HepG2 (cell line): ENCODE data around the gene P4HB. TPM values are rescaled to one million over a fixed set of nuclear protein-coding genes. Genes with fewer than 3 reads are reported as not detected.

ENCODE experiments used
- AHDC1 ChIP-seq: sonication (generic); formaldehyde crosslinking; IDR thresholded peaks from 2 replicates; pipeline ENCODE4 v1.5.1; 2020; ENCODE audit warnings: mild to moderate bottlenecking, missing genetic modification reagents, borderline replicate concordance
- FOXP4 ChIP-seq: sonication (generic); formaldehyde crosslinking; IDR thresholded peaks from 2 replicates; pipeline ENCODE4 v1.4.0; 2020; ENCODE audit warnings: missing genetic modification reagents
- GATAD2A ChIP-seq: IDR thresholded peaks from 2 replicates; pipeline ENCODE4 v1.6.1; 2016
- HNRNPL ChIP-seq: fragments of 200-400 bp; formaldehyde crosslinking; IDR thresholded peaks from 2 replicates; pipeline ENCODE4 v1.6.1; 2017; ENCODE audit warnings: mild to moderate bottlenecking, low read depth, low read length
- NCOA5 ChIP-seq: sonication (generic); formaldehyde crosslinking; IDR thresholded peaks from 2 replicates; pipeline ENCODE4 v1.4.0; 2020; ENCODE audit warnings: missing genetic modification reagents
- PATZ1 ChIP-seq: sonication (generic); formaldehyde crosslinking; IDR thresholded peaks from 2 replicates; pipeline ENCODE4 v1.4.0; 2020; ENCODE audit warnings: missing genetic modification reagents
- SNRNP70 ChIP-seq: fragments of 200-400 bp; formaldehyde crosslinking; IDR thresholded peaks from 2 replicates; pipeline ENCODE4 v1.6.1; 2017; ENCODE audit warnings: mild to moderate bottlenecking, low read depth, low read length, moderate library complexity
- ZBTB2 ChIP-seq: sonication (generic); formaldehyde crosslinking; IDR thresholded peaks from 2 replicates; pipeline ENCODE4 v1.8.0; 2022; ENCODE audit warnings: low read depth, missing genetic modification reagents
- ZHX1 ChIP-seq: sonication (generic); formaldehyde crosslinking; IDR thresholded peaks from 2 replicates; pipeline ENCODE4 v1.8.1; 2022; ENCODE audit warnings: low read depth, mild to moderate bottlenecking, missing genetic modification reagents
- ZNF510 ChIP-seq: sonication (generic); formaldehyde crosslinking; IDR thresholded peaks from 2 replicates; pipeline ENCODE4 v1.4.0; 2020; ENCODE audit warnings: low read depth, mild to moderate bottlenecking, missing genetic modification reagents
- ZNF513 ChIP-seq: sonication (generic); formaldehyde crosslinking; conservative IDR thresholded peaks from 2 replicates; pipeline ENCODE4 v1.5.0; 2020; ENCODE audit warnings: missing genetic modification reagents
- ZNF598 ChIP-seq: sonication (generic); formaldehyde crosslinking; IDR thresholded peaks from 2 replicates; pipeline ENCODE4 v1.5.1; 2020; ENCODE audit warnings: mild to moderate bottlenecking, missing genetic modification reagents, borderline replicate concordance
- polyA plus RNA-seq, 8 experiments: library from polyadenylated mRNA; depleted of rRNA in 3 of 8; stranded (reverse) in 7 of 8; unstranded in 1 of 8; fragments of >200 nt; fragmentation: Illumina TruSeq in 4 of 8; extraction: Trizol in 4 of 8; gene quantifications; 2 replicates each; pipeline versions ENCODE4 v1.2.1 to v1.2.3, GENCODE V29; 2011 to 2016; ENCODE audit warnings: low read depth in 4 of 8, missing spikeins in 1 of 8, mixed read lengths in 1 of 8; ENCODE audit not compliant: insufficient read depth in 1 of 8
- total RNA-seq, 5 experiments: library from RNA; depleted of rRNA; stranded (reverse); fragments of >200 nt; fragmentation: Illumina TruSeq; extraction: Trizol; gene quantifications; 2 replicates each; pipeline ENCODE4 v1.2.3, GENCODE V29; 2016; ENCODE audit warnings: low read depth in 1 of 5

The P4HB gene
- total and polyA plus RNA-seq, 2 of the 13 experiments (the other 11 are each of a cell fraction or from before 2014, with no cell fraction given) = 185 to 782 TPM

- TF ChIP-seq FOXP4 (CRISPR knock-in tag) (no peak), ZNF513 (no peak), ZNF510 (peak; percentile 75), ZNF598 (CRISPR knock-in tag) (peak; percentile 71; the same call in 1 of the 2 replicates), PATZ1 (peak; percentile 72), AHDC1 (CRISPR knock-in tag) (peak; percentile 23; the same call in 1 of the 2 replicates), ZBTB2 (CRISPR knock-in tag) (peak; percentile 97), GATAD2A (CRISPR knock-in tag) (peak; percentile 75), SNRNP70 (no peak), HNRNPL (no peak), ZHX1 (CRISPR knock-in tag) (no peak), NCOA5 (CRISPR knock-in tag) (no peak)
These were observed 27.0 kb downstream of the P4HB start, which contains the start of gene MCRIP1 (continued) for GRCh38 chr17:81833160-81833920.
